Adrenal gland (tissue), 12 donors: ENCODE results near the gene EFHD1. TPM values are rescaled to one million over a fixed set of nuclear protein-coding genes. Genes with fewer than 3 reads are reported as not detected.

Experiments
- DNase-seq, 7 donors: peaks; one replicate each; pipeline ENCODE4 v3.0.0-alpha.2; 2019 to 2020
- H3K27ac ChIP-seq, 5 donors: fragments of 200-600 bp; sonication (generic) in 4 of 5; 1 replicate in 3 of 5; 2 replicates in 2 of 5; pipeline versions ENCODE4 v1.5.1 to v1.8.0; 2016 to 2020; ENCODE audit warnings: mild to moderate bottlenecking in 1 of 5
- H3K27me3 ChIP-seq: fragments of 200-600 bp; 2 replicates; pipeline ENCODE4 v1.8.0; 2021
- H3K36me3 ChIP-seq, 2 donors: fragments of 200-600 bp; replicated peaks in 1 of 2; 1 replicate in 1 of 2; 2 replicates in 1 of 2; pipeline versions ENCODE4 v1.5.1 to v1.8.0; 2018 to 2022
- H3K4me1 ChIP-seq, 2 donors: fragments of 200-600 bp; replicated peaks in 1 of 2; 1 replicate in 1 of 2; 2 replicates in 1 of 2; pipeline versions ENCODE4 v1.5.1 to v1.8.0; 2018 to 2021
- H3K4me3 ChIP-seq, 4 donors: fragments of 200-600 bp; sonication (generic) in 3 of 4; one replicate each; pipeline ENCODE4 v1.5.1; 2016 to 2018
- H3K9me3 ChIP-seq, 3 donors: fragments of 200-600 bp; sonication (generic) in 1 of 3; replicated peaks in 1 of 3; 1 replicate in 2 of 3; 2 replicates in 1 of 3; pipeline versions ENCODE4 v1.5.1 to v1.8.0; 2016 to 2021
- CTCF ChIP-seq, 6 experiments: fragments of 450-650 bp in 4 of 6; fragments of 200-600 bp in 2 of 6; sonication (generic) in 1 of 6; IDR thresholded peaks; 1 replicate in 5 of 6; 2 replicates in 1 of 6; pipeline versions ENCODE4 v1.5.1 to v1.8.0; 2016 to 2021; ENCODE audit warnings: antibody characterized with exemption in 6 of 6, mild to moderate bottlenecking in 2 of 6, moderate library complexity in 1 of 6
- POLR2A ChIP-seq, 2 donors: fragments of 450-650 bp; IDR thresholded peaks; one replicate each; pipeline ENCODE4 v1.6.1; 2017; ENCODE audit warnings: antibody characterized with exemption in 2 of 2, mild to moderate bottlenecking in 2 of 2, moderate library complexity in 1 of 2
- WGBS, 4 donors: extraction: QIAGEN DNeasy Blood & Tissue Kit in 2 of 4; methylation state at CpG; one replicate each; pipeline versions ENCODE4 v1.1.5 to v1.1.7; 2013 to 2017; 5-methylcytosine and 5-hydroxymethylcytosine counted together
- intact Hi-C, 2 donors: fragments of 100-400 bp; cut with DNase I; formaldehyde crosslinking; loops; one replicate each; pipeline versions ENCODE4 v1.14.1 to v1.15.0; 2022 to 2023
- polyA plus RNA-seq, 3 donors: library from polyadenylated mRNA; stranded (reverse); fragments of 200-250 nt in 2 of 3; fragments of 350-450 nt in 1 of 3; fragmentation: Illumina TruSeq in 1 of 3; extraction: RNeasy Lipid Tissue Mini Kit (QIAGEN cat#74804) in 1 of 3; gene quantifications; one replicate each; pipeline ENCODE4 v1.2.3, GENCODE V29; 2013 to 2014
- total RNA-seq, 9 donors: library from RNA; depleted of rRNA in 4 of 9; stranded (reverse); fragments of >200 nt in 4 of 9; fragments of 120-200 nt in 1 of 9; fragmentation: NEBNext Ultra II Directional in 1 of 9; extraction: Animal tissue kit (Norgen Biotek cat#: 25700) in 1 of 9; gene quantifications; one replicate each; pipeline versions ENCODE4 v1.1.0 to v1.2.4, GENCODE V29; 2013 to 2023
- donor health status: healthy with polysubstance abuse.
- donor health status: Bipolar disorder and iron deficiency.
- donor health status: DM: yes; HTN: yes; CAD: no.
- donor health status: DM: no; HTN: no; CAD: no.
- donor health status: DM: no; HTN: no; CAD: no.
- donor health status: DM: yes; HTN: yes; CAD: no.

EFHD1 gene
- total and polyA plus RNA-seq, 12 donors, result 0.50 to 12.9 (median 6.3) TPM

GRCh38 chr2:232597362-232598079, 35.9 kb upstream of the EFHD1 start:
- no peaks in the 10 kb centered on the region for H3K9me3 ChIP-seq
- WGBS, 4 donors, result 78 to 96% (median 88%) methylated on average over 7 of the region's 7 CpGs
- no peak overlapping the region for H3K27ac ChIP-seq
- TF ChIP-seq CTCF (IDR thresholded peaks at IDR 0.05) (no peak), POLR2A (IDR thresholded peaks at IDR 0.05) (no peak)
- no peaks in the 10 kb centered on the region for H3K27me3 ChIP-seq
- H3K36me3 ChIP-seq, result no peaks in the 10 kb centered on the region
- no peak overlapping the region for H3K4me3 ChIP-seq
- H3K4me1 ChIP-seq, result peaks cover 0 to 3% of the 10 kb centered on the region in 2 donors
- DNase-seq, result no peak
- intact Hi-C loops, result no loop called here

- H3K27me3 ChIP-seq, result no peaks in the 10 kb centered on the region
- TF ChIP-seq POLR2A (IDR thresholded peaks at IDR 0.05) (no peak), CTCF (IDR thresholded peaks at IDR 0.05) (no peak)
- no peaks in the 10 kb centered on the region for H3K4me1 ChIP-seq
- H3K36me3 ChIP-seq, result no peaks in the 10 kb centered on the region
- DNase-seq, result no peak
- WGBS, 4 donors, result 90 to 96% (median 92%) methylated on average over 4 of the region's 4 CpGs
- no peak overlapping the region for H3K4me3 ChIP-seq
- H3K9me3 ChIP-seq, result no peaks in the 10 kb centered on the region
- intact Hi-C loops, result no loop called here
- H3K27ac ChIP-seq, result no peak overlapping the region
These were observed 35.1 kb upstream of the EFHD1 start for GRCh38 chr2:232598293-232598692.

GRCh38 chr2:232600053-232600773, 33.2 kb upstream of the EFHD1 start:
- intact Hi-C loops, result loop anchor here in 1 of 2 donors (10.0 kb wide), 2 partner anchors 185 to 655 kb away; partner anchors contain the start of gene ATG16L1
- Histone ChIP-seq H3K4me1 (no peaks in the 10 kb centered on the region), H3K27me3 (no peaks in the 10 kb centered on the region), H3K4me3 (no peak overlapping the region), H3K36me3 (no peaks in the 10 kb centered on the region), H3K27ac (no peak overlapping the region), H3K9me3 (no peaks in the 10 kb centered on the region)
- DNase-seq, result no peak
- TF ChIP-seq POLR2A (IDR thresholded peaks at IDR 0.05) (no peak), CTCF (IDR thresholded peaks at IDR 0.05) (no peak)
- WGBS, 4 donors, result 86 to 87% (median 87%) methylated on average over 12 to 17 of the region's 17 CpGs

- TF ChIP-seq CTCF (IDR thresholded peaks at IDR 0.05), result no peak
- no peak for TF ChIP-seq POLR2A (IDR thresholded peaks at IDR 0.05)
- Histone ChIP-seq H3K36me3 (no peaks in the 10 kb centered on the region), H3K27me3 (no peaks in the 10 kb centered on the region), H3K9me3 (no peaks in the 10 kb centered on the region), H3K4me1 (peaks cover 0 to 3% of the 10 kb centered on the region in 2 donors), H3K4me3 (no peak overlapping the region), H3K27ac (no peak overlapping the region)
- DNase-seq, result no peak
- 55 to 81% (median 75%) methylated on average over 3 of the region's 3 CpGs for WGBS, 4 donors
- intact Hi-C loops, result loop anchor here in 1 of 2 donors (10.0 kb wide), 2 partner anchors 182 to 652 kb away; partner anchors contain the start of gene ATG16L1
These were observed 30.1 kb upstream of the EFHD1 start for GRCh38 chr2:232603283-232603682.
